ENCODE measurements around the gene ZNF229.
A peak's percentile ranks its signal among the peaks of the same experiment; 100 is the strongest.
"Not testable (repeated sequence)": the region's sequence is repeated elsewhere in the genome, so short reads cannot be mapped to it uniquely, and the experiment has no call there.

Gene ZNF229

DNA sequence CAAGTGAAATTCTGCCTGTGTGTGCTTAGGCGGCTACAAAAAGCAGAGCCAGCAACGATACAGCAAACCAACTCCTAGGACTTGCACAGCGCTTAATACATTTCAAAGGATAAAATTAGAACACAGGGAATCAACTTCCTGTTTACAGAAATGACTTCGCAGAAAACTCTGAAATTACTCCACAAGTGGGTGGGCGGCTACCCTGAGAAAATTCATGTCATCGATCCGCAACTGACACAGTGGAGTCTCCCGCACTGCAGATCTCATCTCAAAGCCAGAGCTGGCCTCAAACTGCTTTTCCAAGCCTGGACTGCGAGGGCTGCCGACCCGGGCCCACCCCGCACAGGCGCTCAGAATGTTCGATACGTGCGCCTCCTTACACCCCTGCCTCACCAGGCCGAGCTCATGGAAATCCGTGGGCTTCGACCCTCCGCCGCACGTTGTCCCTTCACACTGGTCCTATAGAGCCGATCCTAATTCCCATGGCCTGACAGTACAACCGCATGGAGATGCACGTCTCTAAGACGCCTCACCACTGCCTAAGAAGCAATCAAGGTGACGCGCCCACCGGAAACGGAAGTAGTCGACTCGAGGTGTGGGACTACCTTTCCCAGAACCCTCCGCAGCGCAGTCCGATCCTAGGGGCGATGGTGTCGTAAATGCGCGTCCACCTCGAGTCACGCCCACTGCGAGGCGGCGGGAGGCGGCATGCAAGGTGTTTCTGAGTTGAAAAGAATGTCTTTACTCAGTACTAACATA, at the start of gene ZNF229:
Gene ZNF229, minus strand, starts transcription at position 557 of the 759 bp plus-strand sequence. CDS start 5,625 bp downstream, outside the sequence.
- peak; percentile 23 for DNase-seq (ENCODE audit: low read depth)

DNA sequence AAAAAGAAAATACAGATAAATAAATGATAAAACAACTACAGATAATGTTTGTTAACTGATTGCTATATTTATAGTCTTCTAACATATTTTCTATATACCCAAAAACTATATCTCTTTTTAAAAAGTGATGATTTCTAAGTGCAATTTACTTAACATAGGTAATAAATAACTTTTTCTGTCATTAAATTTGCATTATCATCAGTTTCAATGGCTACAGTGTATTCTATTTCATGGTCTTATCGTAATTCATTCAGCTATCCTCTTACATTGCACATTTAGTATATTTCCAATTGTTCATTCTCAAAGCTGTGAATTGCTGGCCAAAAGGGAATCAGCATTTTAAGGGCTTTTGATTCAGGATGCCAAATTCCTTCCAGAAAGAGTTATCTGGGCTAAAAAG, 48.4 kb upstream of the ZNF229 start:
- no peak for DNase-seq (ENCODE audit: low read depth)

DNA sequence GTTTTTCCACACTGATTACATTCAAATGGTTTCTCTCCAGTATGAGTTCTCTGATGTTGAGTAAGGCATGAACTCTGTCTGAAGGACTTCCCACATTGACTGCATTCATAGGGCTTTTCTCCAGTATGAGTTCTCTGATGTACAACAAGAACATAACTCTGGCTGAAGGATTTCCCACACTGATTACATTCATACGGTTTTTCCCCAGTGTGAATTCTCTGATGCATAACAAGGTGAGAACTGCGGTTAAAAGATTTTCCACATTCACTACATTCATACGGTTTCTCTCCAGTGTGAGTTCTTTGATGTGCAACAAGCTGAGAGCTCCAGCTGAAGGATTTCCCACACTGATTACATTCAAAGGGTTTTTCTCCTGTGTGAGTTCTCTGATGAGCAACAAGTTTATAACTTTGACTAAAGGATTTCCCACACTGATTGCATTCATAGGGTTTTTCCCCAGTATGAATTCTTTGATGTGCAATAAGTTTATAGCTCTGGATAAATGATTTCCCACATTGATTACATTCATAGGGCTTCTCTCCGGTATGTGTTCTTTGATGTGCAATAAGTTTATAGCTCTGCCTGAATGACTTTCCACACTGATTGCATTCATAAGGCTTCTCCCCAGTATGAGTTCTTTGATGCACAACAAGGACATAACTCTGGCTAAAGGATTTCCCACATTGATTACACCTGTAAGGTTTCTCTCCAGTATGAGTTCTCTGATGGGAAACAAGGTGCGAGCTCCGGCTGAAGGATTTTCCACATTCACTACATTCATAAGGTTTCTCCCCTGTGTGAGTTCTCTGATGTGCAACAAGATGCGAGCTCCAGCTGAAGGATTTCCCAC, 28.5 kb upstream of the ZNF229 start:
- no peak for DNase-seq (ENCODE audit: low read depth)

DNA sequence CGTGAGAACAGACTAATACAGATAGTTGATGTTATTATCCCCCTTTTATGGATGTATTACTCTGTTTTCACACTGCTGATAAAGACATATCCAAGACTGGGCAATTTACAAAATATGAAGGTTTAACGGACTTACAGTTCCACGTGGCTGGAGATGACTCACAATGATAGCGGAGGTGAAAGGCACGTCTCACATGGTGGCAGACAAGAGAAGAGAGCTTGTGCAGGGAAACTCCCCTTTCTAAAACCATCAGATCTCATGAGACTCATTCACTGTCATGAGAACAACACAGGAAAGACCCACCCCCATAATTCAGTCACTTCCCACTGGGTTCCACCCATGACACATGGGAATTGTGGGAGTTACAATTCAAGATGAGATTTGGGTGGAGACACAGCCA, 20.5 kb upstream of the ZNF229 start:
- not testable (repeated sequence) for DNase-seq (ENCODE audit: low read depth)

DNA sequence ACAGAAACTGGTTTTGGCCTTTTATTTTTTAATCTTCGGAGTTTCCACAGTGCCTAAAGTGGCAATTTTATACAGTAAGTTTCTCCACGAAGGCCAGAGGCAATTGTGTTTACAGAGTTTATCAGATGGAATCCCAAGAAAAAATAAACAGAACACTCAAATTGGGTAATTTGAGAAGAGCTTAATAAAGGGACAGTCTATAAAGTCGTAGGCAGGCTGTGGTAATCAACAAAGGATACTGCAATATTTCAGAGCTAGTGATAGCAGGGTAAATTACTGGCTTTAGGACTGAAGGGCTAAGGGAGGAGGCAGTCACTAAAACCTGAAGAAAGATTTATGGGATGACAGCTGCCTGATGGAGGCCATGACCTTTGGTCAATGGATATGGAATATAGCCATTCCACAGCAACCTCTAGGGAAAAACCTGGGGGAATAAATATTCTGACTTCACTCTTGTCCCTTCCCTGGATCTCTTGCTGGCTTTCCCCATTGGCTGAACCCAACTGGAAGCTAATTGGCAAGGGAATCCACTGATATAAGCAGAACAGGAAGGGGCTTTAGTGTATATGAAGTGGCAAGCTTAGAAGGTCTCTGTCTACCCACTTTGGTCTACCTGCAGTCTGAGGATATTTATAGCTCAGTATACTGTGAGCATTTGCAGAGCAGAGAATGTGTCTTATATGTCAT, 14.5 kb upstream of the ZNF229 start:
- not testable (repeated sequence) for DNase-seq (ENCODE audit: low read depth)

DNA sequence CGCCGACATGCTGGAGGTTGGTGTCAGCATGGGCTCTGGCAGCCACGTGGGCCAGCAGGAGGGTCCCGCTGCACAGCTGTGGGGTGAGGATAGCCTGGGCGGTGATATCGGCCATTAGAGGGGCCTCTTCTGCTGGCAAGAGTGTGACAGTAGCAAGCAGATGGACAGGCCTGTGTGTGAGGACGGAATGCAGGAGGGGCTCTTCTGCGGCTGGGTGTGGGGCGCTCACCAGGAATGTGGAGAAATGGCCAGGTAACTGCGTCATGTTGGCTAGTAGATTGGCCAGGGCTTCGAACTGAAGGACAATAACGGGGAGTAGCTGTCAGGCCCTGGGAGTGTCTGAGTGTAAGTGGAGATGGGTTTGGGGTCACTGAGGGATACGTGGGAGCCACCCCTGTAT, 7.7 kb upstream of the ZNF229 start:
- DNase-seq (ENCODE audit: low read depth) = not testable (repeated sequence)

DNA sequence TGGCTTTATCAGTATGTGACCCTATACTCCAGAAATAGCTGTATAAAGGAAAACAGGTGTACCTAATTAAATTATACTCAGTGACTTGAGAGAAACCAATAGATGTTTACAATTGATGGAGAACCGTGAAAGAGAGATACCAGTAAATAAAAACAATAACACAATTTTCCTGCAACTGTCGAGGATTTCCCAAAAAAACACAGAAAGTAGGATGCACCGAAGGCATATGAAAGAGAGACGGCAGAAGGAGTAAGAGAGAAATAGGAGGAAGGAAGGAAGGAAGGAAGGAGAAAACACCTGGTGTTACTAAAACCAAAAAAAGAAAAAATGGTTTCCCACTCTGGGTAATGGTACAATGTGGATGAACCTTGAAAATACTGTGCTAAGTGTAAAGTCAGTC, 6.8 kb upstream of the ZNF229 start:
- no peak for DNase-seq (ENCODE audit: low read depth)

DNA sequence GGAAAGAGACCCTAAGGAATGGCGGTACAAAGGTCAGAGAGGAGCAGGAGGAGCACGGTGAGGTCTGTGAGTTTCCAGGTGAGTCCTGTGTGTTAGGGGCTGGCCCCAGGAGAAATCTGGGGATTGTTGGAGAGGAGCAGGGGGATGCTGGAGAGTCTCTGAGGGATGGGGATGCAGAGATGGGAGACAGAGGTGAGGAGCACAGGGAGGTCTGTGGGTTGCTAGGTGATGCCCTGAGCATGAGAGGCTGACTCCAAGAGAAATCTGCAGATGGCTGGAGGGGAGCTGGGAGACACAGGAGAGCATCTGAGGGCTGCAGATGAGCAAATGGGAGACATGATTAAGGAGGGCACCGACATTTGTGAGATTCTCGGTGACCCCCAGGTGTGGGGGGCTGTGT, 4.1 kb upstream of the ZNF229 start:
- no peak for DNase-seq (ENCODE audit: low read depth)

DNA sequence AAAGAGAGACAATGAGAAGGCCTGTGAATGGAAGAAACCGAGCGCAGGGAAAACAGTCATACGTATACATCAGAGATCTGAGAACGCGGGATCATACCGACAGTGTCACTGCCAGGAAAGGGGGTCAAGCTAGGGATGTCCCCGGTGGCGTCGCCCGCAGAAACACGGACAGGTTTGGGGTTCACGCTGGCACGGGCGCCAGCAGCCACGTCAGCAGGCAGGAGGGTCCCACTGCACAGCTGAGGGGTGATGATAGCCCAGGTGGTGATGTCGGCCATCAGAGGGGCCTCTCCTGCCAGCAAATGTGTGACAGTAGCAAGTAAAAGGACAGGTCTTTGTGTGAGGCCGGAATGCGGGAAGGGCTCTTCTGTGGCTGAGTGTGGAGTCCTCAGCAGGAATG, 3.4 kb upstream of the ZNF229 start:
- no peak for DNase-seq (ENCODE audit: low read depth)

DNA sequence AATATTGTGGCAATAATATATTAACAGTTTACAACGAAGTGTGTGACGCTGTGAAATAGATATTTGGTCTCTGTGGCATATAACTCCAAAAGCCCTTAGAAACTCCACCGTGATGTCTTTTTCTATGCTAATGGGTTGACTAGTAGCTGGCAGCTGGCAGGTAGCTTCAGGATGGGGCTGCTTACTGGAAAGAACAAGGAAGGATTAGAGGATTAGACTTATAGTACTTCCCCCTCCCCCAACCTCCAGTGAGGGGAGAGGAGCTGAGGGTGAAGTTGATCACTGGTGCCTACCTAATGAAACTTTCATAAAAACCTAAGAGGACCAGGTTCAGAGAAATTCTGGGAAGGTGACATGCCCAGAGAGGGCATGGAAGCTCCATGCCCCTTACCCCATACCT, 9.8 kb downstream of the ZNF229 start:
- no peak for DNase-seq (ENCODE audit: low read depth)

DNA sequence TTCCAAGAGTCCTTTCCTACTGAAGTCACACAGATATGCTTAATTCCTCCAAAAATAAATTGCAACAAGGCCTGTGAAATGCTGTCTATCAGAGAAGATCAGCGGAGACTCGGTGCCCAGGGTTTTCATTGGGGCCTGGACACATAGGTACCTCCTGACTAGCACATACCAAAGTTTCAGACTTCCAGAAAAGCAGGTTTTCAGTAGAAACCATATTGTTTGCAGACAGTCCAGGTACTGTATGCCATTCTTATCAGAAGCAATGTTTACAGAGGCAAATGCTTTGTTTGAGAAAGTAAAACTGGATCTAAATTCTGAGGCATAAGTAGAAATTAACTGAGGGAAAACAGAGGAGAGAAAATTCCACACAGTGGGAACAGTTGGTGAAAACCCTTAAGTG, 12.8 kb downstream of the ZNF229 start:
- DNase-seq (ENCODE audit: low read depth) = no peak

DNA sequence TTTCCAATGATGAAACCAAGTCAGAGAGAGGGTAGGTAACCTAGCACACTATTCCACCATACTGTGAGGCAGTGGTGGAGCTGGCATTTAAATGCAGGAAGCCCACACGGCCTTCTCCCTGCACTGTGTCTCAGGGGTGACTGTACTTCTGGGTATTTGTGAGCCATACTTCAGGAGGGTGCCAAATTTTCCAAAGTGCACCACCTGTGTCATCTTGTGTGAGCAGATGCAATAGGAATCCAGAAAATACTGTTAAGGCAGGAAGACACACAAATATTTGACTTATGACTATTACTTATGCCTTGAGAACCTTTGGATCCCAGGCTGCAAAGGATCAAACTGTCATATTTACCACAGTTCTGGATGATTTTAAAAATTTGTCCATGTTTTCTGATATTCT, 17.3 kb downstream of the ZNF229 start:
- DNase-seq (ENCODE audit: low read depth) = no peak

DNA sequence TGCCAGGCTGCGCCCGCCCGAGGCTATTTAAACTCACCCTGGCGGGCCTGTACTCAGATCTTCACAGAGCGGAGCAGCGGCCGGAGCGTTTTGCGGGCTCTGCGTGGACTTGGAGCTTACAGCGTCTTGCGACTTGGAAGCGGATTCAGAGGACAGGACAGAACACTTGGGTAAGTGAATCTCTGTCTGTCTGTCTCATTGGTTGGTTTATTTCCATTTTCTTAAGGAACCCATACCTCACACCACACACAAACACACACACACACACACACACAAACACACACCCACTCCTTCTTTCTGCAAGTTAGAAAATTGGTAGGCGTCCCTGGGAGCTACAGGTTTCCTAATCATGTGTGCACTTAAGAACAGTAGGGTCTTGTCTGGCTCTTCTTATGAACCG, 32.7 kb downstream of the ZNF229 start:
- not testable (repeated sequence) for DNase-seq (ENCODE audit: low read depth)

DNA sequence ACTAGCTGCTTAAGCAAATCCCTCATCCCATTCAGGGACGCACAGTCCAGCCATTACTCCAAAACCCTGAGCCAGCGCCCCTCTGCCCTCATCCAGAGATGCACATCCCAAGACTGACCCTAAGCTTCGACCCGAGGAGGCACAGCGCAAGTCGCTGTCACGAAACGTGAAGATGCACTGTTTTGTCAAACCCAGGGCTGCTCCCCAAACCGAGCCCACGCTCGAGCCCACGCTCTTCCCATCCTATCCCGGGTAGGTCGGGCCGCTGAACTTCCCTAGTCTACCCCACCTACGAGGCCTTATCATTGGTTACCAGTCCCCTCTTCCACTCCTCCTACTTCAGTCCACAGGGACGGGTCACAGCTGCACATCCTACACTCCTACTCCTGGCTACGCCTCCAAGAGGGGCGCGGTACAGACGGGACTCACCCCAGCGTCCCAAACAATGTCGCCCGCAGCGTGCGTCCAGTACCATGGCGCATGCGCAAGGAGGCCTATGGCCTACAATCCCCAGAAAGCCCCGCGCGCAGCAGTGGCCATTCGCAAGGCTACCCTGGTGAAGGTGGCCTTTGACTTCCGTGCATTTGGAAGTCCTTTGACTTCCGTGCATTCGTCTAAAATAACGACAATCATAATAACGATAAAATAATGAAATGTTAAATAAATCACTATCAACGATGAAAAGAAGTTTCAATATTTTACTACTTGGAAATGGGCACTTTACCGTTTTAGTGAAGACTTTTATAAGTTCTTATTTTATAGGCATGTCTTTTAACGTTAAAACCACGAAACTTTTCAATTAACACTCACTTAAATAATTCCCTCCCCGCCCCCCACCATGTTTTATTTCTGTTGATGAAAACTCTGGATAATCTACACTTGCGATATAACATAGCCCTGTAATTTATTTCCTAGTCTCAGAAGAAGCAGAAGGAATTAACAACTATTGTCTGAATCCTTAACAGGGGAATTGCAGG, 46.8 kb downstream of the ZNF229 start, which contains the start of gene ZNF285:
Gene ZNF285, minus strand, starts transcription at position 470 of the 977 bp plus-strand sequence. CDS start 4,395 bp downstream, outside the sequence.
- peak; percentile 54 for DNase-seq (ENCODE audit: low read depth)

DNA sequence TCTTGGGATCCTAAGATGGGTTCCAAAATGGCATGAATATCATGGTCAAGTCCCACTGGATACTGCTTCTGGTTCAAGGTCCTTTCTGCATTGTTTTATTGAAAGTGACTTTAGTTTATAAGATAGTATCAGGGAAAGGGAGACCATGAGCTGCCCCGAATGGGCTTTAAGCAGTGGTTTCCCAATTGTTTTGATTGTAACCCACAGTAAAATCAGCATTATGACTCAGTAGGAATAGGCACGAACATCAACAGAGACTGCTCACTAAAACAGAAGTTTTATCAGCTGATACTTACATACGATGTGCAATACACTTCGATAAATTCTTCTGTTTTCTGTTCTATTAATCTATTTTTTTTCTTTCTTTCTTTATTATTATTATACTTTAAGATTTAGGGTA, 59.0 kb downstream of the ZNF229 start:
- DNase-seq (ENCODE audit: low read depth) = not testable (repeated sequence)

All from stimulated activated CD8-positive, alpha-beta memory T cell treated with anti-CD3 and anti-CD28 coated beads, Interleukin-12 subunit alpha, Interleukin-12 subunit beta, amount 100 ng/mL, for 4 hours (primary cell).